NOMO-1 (cell line): Measurements from ENCODE around the gene ZMYND8.
"Not testable (repeated sequence)": the region's sequence is repeated elsewhere in the genome, so short reads cannot be mapped to it uniquely, and the experiment has no call there.

Experiments
- DNase-seq, 2 experiments: peaks; one replicate each; lab custom pipeline; 2025; ENCODE audit not compliant: unreplicated experiment in 2 of 2; lab: John Stamatoyannopoulos, UW

Gene ZMYND8

GRCh38 chr20:47356526-47357295 is at the start of gene ZMYND8:
ZMYND8 (minus strand) TSS chr20:47356699; CDS start chr20:47356670, 29 bp downstream.
- DNase-seq, result peak; percentile 85 to 90

GRCh38 chr20:47405775-47406325 is 49.4 kb upstream of the ZMYND8 start:
- DNase-seq, result no peak

- DNase-seq, result no peak
Measured at GRCh38 chr20:47400685-47401084, 44.2 kb upstream of the ZMYND8 start.

GRCh38 chr20:47397652-47398301 is 41.3 kb upstream of the ZMYND8 start:
- DNase-seq, result no peak

- no peak for DNase-seq
Measured at GRCh38 chr20:47396762-47397476, 40.4 kb upstream of the ZMYND8 start.

GRCh38 chr20:47393796-47394514 is 37.5 kb upstream of the ZMYND8 start:
- DNase-seq, result not testable (repeated sequence)

- DNase-seq, result no peak
Measured at GRCh38 chr20:47392721-47393073, 36.2 kb upstream of the ZMYND8 start.

- peak; percentile 48 to 81 for DNase-seq
Measured at GRCh38 chr20:47392015-47392720, 35.7 kb upstream of the ZMYND8 start.

- no peak for DNase-seq
Measured at GRCh38 chr20:47391276-47392010, 34.9 kb upstream of the ZMYND8 start.

GRCh38 chr20:47389867-47390347 is 33.4 kb upstream of the ZMYND8 start:
- DNase-seq, result peak; percentile 27 to 41

GRCh38 chr20:47385968-47386367 is 29.5 kb upstream of the ZMYND8 start:
- not testable (repeated sequence) for DNase-seq

GRCh38 chr20:47382746-47383415 is 26.4 kb upstream of the ZMYND8 start:
- DNase-seq, result no peak

- DNase-seq, result no peak
Measured at GRCh38 chr20:47380481-47380880, 24.0 kb upstream of the ZMYND8 start.

GRCh38 chr20:47379433-47380150 is 23.1 kb upstream of the ZMYND8 start:
- no peak for DNase-seq

- no peak for DNase-seq
Measured at GRCh38 chr20:47377122-47377722, 20.7 kb upstream of the ZMYND8 start.

- DNase-seq, result not testable (repeated sequence)
Measured at GRCh38 chr20:47376096-47376643, 19.7 kb upstream of the ZMYND8 start.

- DNase-seq, result not testable (repeated sequence)
Measured at GRCh38 chr20:47374121-47374520, 17.6 kb upstream of the ZMYND8 start.
